IMR-90 (cell line): Measurements from ENCODE around the gene NSL1. TPM values are rescaled to one million over a fixed set of nuclear protein-coding genes. Genes with fewer than 3 reads are reported as not detected.

Experiments used
- ATAC-seq: fragments of 200-7000 bp; cut with Tn5 transposase; 2 replicates; pipeline ENCODE4 v1.9.1; 2020; ENCODE audit warnings: low read depth, mild to moderate bottlenecking, moderate library complexity
- BruUV-seq: library from RNA; stranded (reverse); fragments of 400-500 nt; replicated peaks from 2 replicates; lab custom pipeline; 2021; lab: Mats Ljungman, UMichigan
- CTCF ChIA-PET: fragments of 300-600 bp; formaldehyde crosslinking; extraction: SDS; loops from one replicate; lab custom pipeline; 2021; ENCODE audit warnings: antibody characterized with exemption; lab: Yijun Ruan, JAX
- POLR2A ChIA-PET: fragments of 300-600 bp; sonication (Branson Sonifier 250); formaldehyde crosslinking; loops from one replicate; lab custom pipeline; 2022; ENCODE audit warnings: antibody characterized with exemption; ENCODE audit not compliant: unreplicated experiment; lab: Charles Lee
- DNase-seq: peaks from one replicate; pipeline ENCODE4 v3.0.0; 2013
- H2AFZ ChIP-seq: replicated peaks from 2 replicates; pipeline ENCODE3; 2013; ENCODE audit warnings: low read length, mild to moderate bottlenecking; ENCODE audit not compliant: poor library complexity
- H2AK5ac ChIP-seq: 2 replicates; pipeline ENCODE4 v1.6.1; 2013; ENCODE audit warnings: low read depth, low read length, inconsistent platforms
- H2AK9ac ChIP-seq: replicated peaks from 2 replicates; pipeline ENCODE3; 2013; ENCODE audit warnings: mild to moderate bottlenecking, low read depth, low read length, moderate library complexity; ENCODE audit not compliant: poor library complexity
- H2BK120ac ChIP-seq: 2 replicates; pipeline ENCODE4 v1.6.1; 2013; ENCODE audit warnings: low read depth, low read length, inconsistent platforms
- H2BK15ac ChIP-seq: 3 replicates; pipeline ENCODE4 v1.6.1; 2013; ENCODE audit warnings: low read depth, low read length, inconsistent platforms
- H2BK20ac ChIP-seq: 2 replicates; pipeline ENCODE4 v1.6.1; 2013; ENCODE audit warnings: low read depth, mild to moderate bottlenecking, inconsistent platforms, low read length, moderate library complexity
- H2BK5ac ChIP-seq: 2 replicates; pipeline ENCODE4 v1.6.1; 2013; ENCODE audit warnings: mild to moderate bottlenecking, low read depth, low read length, inconsistent platforms; ENCODE audit not compliant: poor library complexity, severe bottlenecking
- H3K14ac ChIP-seq: replicated peaks from 2 replicates; pipeline ENCODE4 v1.6.1; 2013; ENCODE audit warnings: low read depth, low read length, inconsistent platforms
- H3K18ac ChIP-seq: 2 replicates; pipeline ENCODE4 v1.6.1; 2013; ENCODE audit warnings: low read depth, low read length, control low read depth
- H3K23ac ChIP-seq: 2 replicates; pipeline ENCODE4 v1.6.1; 2013; ENCODE audit warnings: low read depth, low read length, inconsistent platforms
- H3K27ac ChIP-seq: 2 replicates; pipeline ENCODE4 v1.5.1; 2013; ENCODE audit warnings: mild to moderate bottlenecking, control low read depth, low read length; ENCODE audit not compliant: insufficient read depth
- H3K27me3 ChIP-seq: 2 replicates; pipeline ENCODE4 v1.6.1; 2013; ENCODE audit warnings: low read length; ENCODE audit not compliant: control insufficient read depth, insufficient read depth
- H3K36me3 ChIP-seq: 2 replicates; pipeline ENCODE4 v1.6.1; 2013; ENCODE audit warnings: low read length, mixed read lengths; ENCODE audit not compliant: control insufficient read depth, insufficient read depth
- H3K4ac ChIP-seq: 2 replicates; pipeline ENCODE4 v1.6.1; 2013; ENCODE audit warnings: low read depth, low read length, inconsistent platforms
- H3K4me1 ChIP-seq: 2 replicates; pipeline ENCODE4 v1.6.1; 2013; ENCODE audit warnings: low read length, mixed read lengths; ENCODE audit not compliant: control insufficient read depth, insufficient read depth
- H3K4me2 ChIP-seq: 2 replicates; pipeline ENCODE4 v1.6.1; 2013; ENCODE audit warnings: low read depth, mild to moderate bottlenecking, control low read depth, low read length, moderate library complexity
- H3K4me3 ChIP-seq: 2 replicates; pipeline ENCODE4 v1.5.1; 2013; ENCODE audit warnings: low read depth, mild to moderate bottlenecking, control low read depth, low read length, moderate library complexity; ENCODE audit not compliant: insufficient read depth
- H3K56ac ChIP-seq: 2 replicates; pipeline ENCODE4 v1.6.1; 2013; ENCODE audit warnings: low read length, inconsistent platforms; ENCODE audit not compliant: insufficient read depth; ENCODE audit errors: extremely low read depth
- H3K79me1 ChIP-seq, 2 experiments: 2 replicates each; pipeline ENCODE4 v1.6.1; 2013; ENCODE audit warnings: low read length in 2 of 2, inconsistent platforms in 1 of 2, low read depth in 1 of 2
- H3K9ac ChIP-seq: 2 replicates; pipeline ENCODE4 v1.6.1; 2013; ENCODE audit warnings: low read depth, low read length, control low read depth
- H3K9me1 ChIP-seq: 2 replicates; pipeline ENCODE4 v1.6.1; 2013; ENCODE audit warnings: low read length, inconsistent platforms; ENCODE audit not compliant: insufficient read depth
- H3K9me3 ChIP-seq: 2 replicates; pipeline ENCODE4 v1.6.1; 2013; ENCODE audit warnings: low read length; ENCODE audit not compliant: control insufficient read depth, insufficient read depth
- H4K20me1 ChIP-seq: 2 replicates; pipeline ENCODE4 v1.6.1; 2013; ENCODE audit warnings: low read length, inconsistent platforms; ENCODE audit not compliant: insufficient read depth
- H4K5ac ChIP-seq: 2 replicates; pipeline ENCODE4 v1.6.1; 2013; ENCODE audit warnings: mild to moderate bottlenecking, low read depth, low read length, control low read depth
- H4K8ac ChIP-seq, 2 experiments: 2 replicates each; pipeline ENCODE4 v1.6.1; 2013; ENCODE audit warnings: low read depth in 2 of 2, low read length in 2 of 2, control low read depth in 1 of 2, inconsistent platforms in 1 of 2
- H4K91ac ChIP-seq: 2 replicates; pipeline ENCODE4 v1.6.1; 2013; ENCODE audit warnings: low read depth, low read length, inconsistent platforms; ENCODE audit not compliant: insufficient read depth
- MAFK ChIP-seq: IDR thresholded peaks from 2 replicates; pipeline ENCODE4 v1.6.1; 2012; ENCODE audit warnings: low read depth, low read length, improper control_type of control experiment
- MAZ ChIP-seq: IDR thresholded peaks from 2 replicates; pipeline ENCODE4 v1.6.1; 2012; ENCODE audit warnings: low read depth, mild to moderate bottlenecking, low read length, improper control_type of control experiment, moderate library complexity, borderline replicate concordance
- MXI1 ChIP-seq: IDR thresholded peaks from 2 replicates; pipeline ENCODE4 v1.6.1; 2012; ENCODE audit warnings: low read depth, mild to moderate bottlenecking, low read length, moderate library complexity, borderline replicate concordance
- NFE2L2 ChIP-seq: fragments of 150-350 bp; IDR thresholded peaks from 2 replicates; pipeline ENCODE4 v1.6.1; 2016; ENCODE audit warnings: low read depth, mild to moderate bottlenecking, low read length
- WGBS, 2 experiments: methylation state at CpG; one replicate each; pipeline versions ENCODE4 v1.1.5 to v1.1.7; 2013; ENCODE audit warnings: missing lambda C conversion rate in 2 of 2; ENCODE audit not compliant: insufficient read length in 1 of 2; ENCODE audit errors: extremely low coverage in 2 of 2; 5-methylcytosine and 5-hydroxymethylcytosine counted together
- dilution Hi-C: fragments of 300-500 bp; cut with HindIII; formaldehyde crosslinking; loops from one replicate; pipeline ENCODE4 v1.14.3; 2018; ENCODE audit warnings: low sequenced_read_pairs; ENCODE audit not compliant: unreplicated experiment
- in situ Hi-C: fragments of 300-500 bp; cut with MboI; formaldehyde crosslinking; loops from 3 replicates; pipeline ENCODE4 v1.14.3; 2019; ENCODE audit warnings: low sequenced_read_pairs, inconsistent platforms, mixed read lengths
- intact Hi-C: fragments of 100-400 bp; cut with micrococcal nuclease; formaldehyde crosslinking; loops from 2 replicates; pipeline ENCODE4 v1.10.0; 2022
- polyA plus RNA-seq, 3 experiments: library from polyadenylated mRNA; depleted of rRNA; stranded (reverse); fragments of >200 nt; gene quantifications; 2 replicates each; pipeline ENCODE4 v1.2.3, GENCODE V29; 2012; ENCODE audit warnings: low replicate concordance in 1 of 3
- total RNA-seq: library from RNA; depleted of rRNA; stranded (reverse); fragments of >200 nt; gene quantifications from 2 replicates; pipeline ENCODE4 v1.2.3, GENCODE V29; 2012
- TF ChIP-seq, protein P1 (sequence below): fragments of 150-350 bp; IDR thresholded peaks from 2 replicates; pipeline ENCODE4 v1.6.1; 2016; ENCODE audit warnings: low read depth, mild to moderate bottlenecking, low read length, moderate library complexity, borderline replicate concordance

NSL1 gene
- total and polyA plus RNA-seq, 2 of the 4 experiments (the other 2 are of a cell fraction) = 19.1 to 42.5 TPM

DNA sequence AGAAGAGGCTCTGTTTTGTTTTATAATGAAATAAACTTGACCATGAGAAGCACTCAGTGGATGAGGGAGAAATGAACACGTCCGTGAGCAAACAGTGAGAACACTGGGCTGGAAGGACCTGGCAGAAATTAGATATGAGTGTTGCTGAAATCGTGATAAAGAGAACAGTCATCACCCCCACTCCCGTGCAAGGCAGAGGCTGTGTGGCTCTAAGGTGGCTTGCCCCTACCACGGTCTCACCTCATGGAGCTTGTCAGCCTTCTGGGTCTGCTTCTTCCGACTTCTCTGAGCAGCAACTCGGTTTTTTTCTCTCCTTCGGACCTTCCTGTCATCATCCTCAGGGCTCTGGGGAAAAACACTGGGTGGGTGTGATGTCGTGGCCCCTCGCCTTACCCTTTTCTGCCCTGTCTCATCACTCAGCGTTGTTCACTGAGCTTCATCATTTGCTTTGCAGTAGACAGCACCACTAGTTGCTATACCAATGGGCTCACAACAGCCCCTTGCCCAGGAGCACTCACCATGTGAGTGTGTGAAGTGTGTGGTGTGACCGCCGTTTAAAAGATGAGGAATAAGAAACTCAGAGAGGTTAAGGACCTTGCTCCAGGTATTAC lies 94.8 kb downstream of the NSL1 start:
- no peak overlapping the region for H3K4me3 ChIP-seq
- intact Hi-C loops (no loop called here), dilution Hi-C loops (no loop called here), in situ Hi-C loops (no loop called here)
- H3K23ac ChIP-seq = no peak overlapping the region
- DNase-seq (no peak), ATAC-seq (no peak)
- H4K8ac ChIP-seq = no peak overlapping the region
- peak overlapping the region; percentile 15 for H2AK9ac ChIP-seq
- CTCF ChIA-PET = no interaction called here
- H4K20me1 ChIP-seq = no peaks in the 10 kb centered on the region
- no peak for TF ChIP-seq MXI1
- TF ChIP-seq, protein P1, sequence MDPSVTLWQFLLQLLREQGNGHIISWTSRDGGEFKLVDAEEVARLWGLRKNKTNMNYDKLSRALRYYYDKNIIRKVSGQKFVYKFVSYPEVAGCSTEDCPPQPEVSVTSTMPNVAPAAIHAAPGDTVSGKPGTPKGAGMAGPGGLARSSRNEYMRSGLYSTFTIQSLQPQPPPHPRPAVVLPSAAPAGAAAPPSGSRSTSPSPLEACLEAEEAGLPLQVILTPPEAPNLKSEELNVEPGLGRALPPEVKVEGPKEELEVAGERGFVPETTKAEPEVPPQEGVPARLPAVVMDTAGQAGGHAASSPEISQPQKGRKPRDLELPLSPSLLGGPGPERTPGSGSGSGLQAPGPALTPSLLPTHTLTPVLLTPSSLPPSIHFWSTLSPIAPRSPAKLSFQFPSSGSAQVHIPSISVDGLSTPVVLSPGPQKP = no peak
- TF ChIP-seq NFE2L2 = no peak
- TF ChIP-seq MAZ = no peak
- TF ChIP-seq MAFK = no peak
- H2AFZ ChIP-seq = no peak overlapping the region
- peaks cover 2% of the 10 kb centered on the region; the same call in 1 of the 2 replicates for H3K36me3 ChIP-seq
- H3K9ac ChIP-seq = no peak overlapping the region
- H2BK20ac ChIP-seq = no peak overlapping the region
- H3K56ac ChIP-seq = no peak overlapping the region
- H3K9me1 ChIP-seq = 0 out of 2 replicates have a peak, but pooled peaks cover 5% of the 10 kb centered on the region
- H3K14ac ChIP-seq = no peak overlapping the region
- H3K4me1 ChIP-seq = peaks cover 3% of the 10 kb centered on the region; the same call in 1 of the 2 replicates
- H2BK15ac ChIP-seq = no peak overlapping the region
- H3K27ac ChIP-seq = no peak overlapping the region
- no peak overlapping the region for H2BK120ac ChIP-seq
- no peaks in the 10 kb centered on the region for H3K9me3 ChIP-seq
- no peaks in the 10 kb centered on the region for H3K27me3 ChIP-seq
- H2BK5ac ChIP-seq = no peak overlapping the region
- no peak overlapping the region for H3K18ac ChIP-seq
- WGBS, 2 experiments = 93% methylated on average over 5 of the region's 13 CpGs; no CpG with 5 or more reads in 1 of the 2 experiments
- no peak overlapping the region for H3K4me2 ChIP-seq
- no TSS peak for BruUV-seq
- POLR2A ChIA-PET = no interaction called here
- no peaks in the 10 kb centered on the region; a peak in 2 of 4 replicates for H3K79me1 ChIP-seq
- no peak overlapping the region for H3K4ac ChIP-seq
- no peak overlapping the region for H4K5ac ChIP-seq
- H2AK5ac ChIP-seq = no peak overlapping the region
- no peak overlapping the region for H4K91ac ChIP-seq
